Measurements from ENCODE around the gene PON1.

- TF ChIP-seq CTCF (IDR thresholded peaks at IDR 0.05) (no peak), EZH2 (IDR thresholded peaks at IDR 0.05; ENCODE audit: borderline replicate concordance, insufficient read depth, low read depth, low read length, poor library complexity, severe bottlenecking) (no peak)
These were observed 19.3 kb downstream of the PON1 start for GRCh38 chr7:95304990-95305389.
